Choroid plexus epithelial cell (primary cell): ENCODE data around the gene PYCR2.
A peak's percentile ranks its signal among the peaks of the same experiment; 100 is the strongest.

Experiments used
- DNase-seq: peaks from one replicate; pipeline ENCODE4 v3.0.0-alpha.2; 2010; ENCODE audit warnings: low read depth
- H3K4me3 ChIP-seq: 2 replicates; pipeline ENCODE4 v1.5.1; 2011; ENCODE audit warnings: low read depth, mild to moderate bottlenecking, control low read depth, low read length, moderate library complexity
- CTCF ChIP-seq: conservative IDR thresholded peaks from 2 replicates; pipeline ENCODE4 v1.5.1; 2011; ENCODE audit warnings: low read depth, mild to moderate bottlenecking, control low read depth, inconsistent platforms, low read length, moderate library complexity

PYCR2 gene

GRCh38 chr1:225928186-225929175 lies 4.4 kb upstream of the PYCR2 start:
- no peak overlapping the region for H3K4me3 ChIP-seq
- TF ChIP-seq CTCF: no peak
- no peak for DNase-seq

- DNase-seq: no peak
- no peak for TF ChIP-seq CTCF
- H3K4me3 ChIP-seq: no peak overlapping the region
Observed at GRCh38 chr1:225926551-225927113, 2.6 kb upstream of the PYCR2 start.

GRCh38 chr1:225923381-225923691 lies 714 bp downstream of the PYCR2 start:
- no peak for DNase-seq
- TF ChIP-seq CTCF: no peak
- peak overlapping the region; percentile 94 for H3K4me3 ChIP-seq

GRCh38 chr1:225921734-225922709 lies 2.0 kb downstream of the PYCR2 start:
- H3K4me3 ChIP-seq: no peak overlapping the region
- DNase-seq: no peak
- no peak for TF ChIP-seq CTCF

- TF ChIP-seq CTCF: no peak
- DNase-seq: peak; percentile 54
- no peak overlapping the region for H3K4me3 ChIP-seq
Observed at GRCh38 chr1:225919906-225920305, 4.1 kb downstream of the PYCR2 start.

GRCh38 chr1:225918280-225918679 lies 5.8 kb downstream of the PYCR2 start:
- no peak overlapping the region for H3K4me3 ChIP-seq
- TF ChIP-seq CTCF: no peak
- no peak for DNase-seq
